B cell (primary cell): ENCODE results near the gene VAV2.

Experiments
- CTCF ChIP-seq: fragments of 200-600 bp; IDR thresholded peaks from one replicate; pipeline ENCODE4 v1.8.0; 2022; ENCODE audit warnings: antibody characterized with exemption, mild to moderate bottlenecking
- EZH2 ChIP-seq: IDR thresholded peaks from 2 replicates; pipeline ENCODE4 v1.6.1; 2012; ENCODE audit warnings: borderline replicate concordance, low read depth, mild to moderate bottlenecking, moderate library complexity, low read length; ENCODE audit not compliant: insufficient read depth, poor library complexity, severe bottlenecking

- TF ChIP-seq CTCF, result no peak
- TF ChIP-seq EZH2, result no peak
Measured at GRCh38 chr9:133879615-133880014, 112.5 kb downstream of the VAV2 start.
